Mucosa of descending colon (tissue), 3 donors: Measurements from ENCODE around the gene RAB11FIP5. TPM values are rescaled to one million over a fixed set of nuclear protein-coding genes. Genes with fewer than 3 reads are reported as not detected.

ENCODE experiments used
- ATAC-seq: fragments of 200-7000 bp; cut with Tn5 transposase; one replicate; pipeline ENCODE4 v1.9.1; 2020; ENCODE audit warnings: mild to moderate bottlenecking, moderate library complexity
- DNase-seq, 3 donors: peaks; one replicate each; pipeline ENCODE4 v3.0.0-alpha.2; 2020
- H3K36me3 ChIP-seq: fragments of 200-600 bp; one replicate; pipeline ENCODE4 v1.8.0; 2021; ENCODE audit warnings: low read depth, mild to moderate bottlenecking
- H3K4me1 ChIP-seq: fragments of 200-600 bp; one replicate; pipeline ENCODE4 v1.8.0; 2021; ENCODE audit warnings: low read depth, mild to moderate bottlenecking
- H3K4me3 ChIP-seq: fragments of 200-600 bp; one replicate; pipeline ENCODE4 v1.8.0; 2021; ENCODE audit warnings: mild to moderate bottlenecking
- H3K9me3 ChIP-seq: fragments of 200-600 bp; one replicate; pipeline ENCODE4 v1.8.0; 2021; ENCODE audit warnings: mild to moderate bottlenecking
- intact Hi-C, 2 donors: fragments of 100-400 bp; cut with DNase I in 1 of 2; cut with micrococcal nuclease in 1 of 2; formaldehyde crosslinking; loops; one replicate each; pipeline versions ENCODE4 v1.11.0 to v1.11.1; 2022; cut with DNase I, micrococcal nuclease
- long read RNA-seq, 2 donors: library from polyadenylated mRNA; unstranded; transcript quantifications; one replicate each; pipeline ENCODE4 v2.0.0, GENCODE V29; 2019 to 2021
- total RNA-seq, 3 donors: library from RNA; stranded (reverse); fragmentation: NEBNext Ultra II Directional in 2 of 3; extraction: Animal tissue kit (Norgen Biotek cat#: 25700) in 2 of 3; gene quantifications; one replicate each; pipeline versions ENCODE4 v1.2.1 to v1.2.4, GENCODE V29; 2021 to 2023
- TF ChIP-seq, protein P1 (sequence below): fragments of 200-600 bp; IDR thresholded peaks from one replicate; pipeline ENCODE4 v1.8.0; 2022; ENCODE audit warnings: antibody characterized with exemption, mild to moderate bottlenecking
- donor health status: DM: no; HTN: no; CAD: no; lungs with moderate emphysema.
- donor health status: DM: no; HTN: no; CAD: no.
- donor health status: DM: no; HTN: yes; CAD: no.

RAB11FIP5 gene, protein sequence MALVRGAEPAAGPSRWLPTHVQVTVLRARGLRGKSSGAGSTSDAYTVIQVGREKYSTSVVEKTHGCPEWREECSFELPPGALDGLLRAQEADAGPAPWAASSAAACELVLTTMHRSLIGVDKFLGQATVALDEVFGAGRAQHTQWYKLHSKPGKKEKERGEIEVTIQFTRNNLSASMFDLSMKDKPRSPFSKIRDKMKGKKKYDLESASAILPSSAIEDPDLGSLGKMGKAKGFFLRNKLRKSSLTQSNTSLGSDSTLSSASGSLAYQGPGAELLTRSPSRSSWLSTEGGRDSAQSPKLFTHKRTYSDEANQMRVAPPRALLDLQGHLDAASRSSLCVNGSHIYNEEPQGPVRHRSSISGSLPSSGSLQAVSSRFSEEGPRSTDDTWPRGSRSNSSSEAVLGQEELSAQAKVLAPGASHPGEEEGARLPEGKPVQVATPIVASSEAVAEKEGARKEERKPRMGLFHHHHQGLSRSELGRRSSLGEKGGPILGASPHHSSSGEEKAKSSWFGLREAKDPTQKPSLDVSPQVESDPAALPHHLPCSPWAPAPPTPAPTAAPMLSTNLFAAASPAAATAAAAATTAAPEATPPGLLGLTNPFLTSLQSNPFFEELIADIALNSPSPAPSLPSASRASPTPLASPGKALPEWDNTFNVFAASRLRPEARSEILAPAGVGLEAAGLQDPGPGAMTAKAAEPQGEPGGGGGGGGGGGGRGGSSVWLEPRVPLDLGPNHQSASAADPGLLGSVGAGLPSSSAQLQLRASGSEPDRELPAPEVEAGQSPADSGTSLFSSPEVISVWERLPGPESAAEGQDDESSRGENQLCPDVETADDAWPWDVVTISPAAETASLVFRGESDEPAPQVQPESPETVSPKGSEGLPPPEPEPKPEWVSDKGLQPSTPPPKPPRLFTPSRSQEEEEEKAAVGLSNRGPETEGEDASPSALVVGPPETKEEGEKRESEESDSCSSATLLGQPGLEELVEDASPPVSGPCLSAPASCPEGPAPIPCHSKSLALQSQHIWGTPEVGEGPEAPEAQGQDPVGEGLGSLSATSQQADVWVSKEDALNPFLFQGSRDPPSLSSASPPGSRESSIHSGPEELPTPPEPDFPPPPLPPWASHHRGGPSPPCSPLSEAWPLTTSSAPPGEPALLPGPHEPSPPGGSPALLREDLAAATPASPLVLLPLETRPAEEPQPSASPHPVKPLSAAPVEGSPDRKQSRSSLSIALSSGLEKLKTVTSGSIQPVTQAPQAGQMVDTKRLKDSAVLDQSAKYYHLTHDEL (N-terminal part only)
- total RNA-seq, result 10 to 100 TPM; 17.8 to 27.9 (median 18.3) TPM
- long read RNA-seq, donor 1, full-length matches to known transcripts, result 29 of 52 reads
- long read RNA-seq, donor 1, partial matches to known transcripts, result 14 of 52 reads
- long read RNA-seq, donor 1, other reads (novel, unspliced or antisense), result 9 of 52 reads
- long read RNA-seq, donor 2, full-length matches to known transcripts, result 1 of 4 reads
- long read RNA-seq, donor 2, partial matches to known transcripts, result 3 of 4 reads
- long read RNA-seq, donor 2, other reads (novel, unspliced or antisense), result 0 of 4 reads

DNA sequence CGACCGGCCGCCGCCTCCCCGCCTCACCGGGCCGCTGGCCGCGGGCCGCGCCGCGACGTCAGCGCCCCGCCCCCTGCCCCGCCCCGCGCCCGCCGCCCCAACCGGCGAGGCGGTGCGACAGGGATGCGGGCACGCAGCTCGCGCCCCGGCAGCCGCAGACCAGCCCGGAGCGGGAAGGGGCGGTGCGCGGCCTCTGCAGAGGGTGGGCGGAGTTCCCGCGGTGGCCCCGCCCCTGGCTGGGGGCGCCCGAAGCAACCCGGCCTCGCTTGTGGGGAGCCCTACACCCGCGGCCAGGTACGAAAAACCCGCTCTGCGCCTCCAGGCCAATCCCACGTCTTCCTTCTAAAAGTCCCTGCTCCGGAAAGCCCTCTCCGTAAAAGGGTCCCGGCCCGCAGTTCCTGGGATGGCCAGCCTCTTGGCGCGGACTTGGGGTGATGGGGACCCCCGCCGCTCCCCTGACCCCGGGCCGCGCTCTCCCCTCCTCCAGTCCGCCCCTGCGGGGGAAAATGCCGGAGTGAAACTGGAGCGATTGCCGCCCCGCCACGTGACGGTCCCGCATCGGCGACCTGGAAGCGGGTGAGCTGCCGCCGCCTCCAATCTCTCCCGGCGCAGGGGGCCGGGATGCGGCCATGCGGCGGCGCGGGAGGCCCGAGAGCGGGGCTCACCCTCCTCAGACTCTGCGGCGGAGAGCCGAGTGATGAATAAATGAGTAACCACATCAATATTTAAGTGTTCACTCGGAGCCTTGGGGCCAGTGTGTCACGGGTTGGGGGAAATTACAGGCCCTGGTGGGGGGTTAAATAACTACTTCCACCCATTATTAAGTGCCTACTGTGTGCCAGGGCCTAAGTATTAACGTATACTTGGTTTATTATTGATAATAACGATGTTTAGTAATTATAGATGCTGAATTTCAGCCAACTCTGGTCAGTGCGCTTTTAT, at the start of gene RAB11FIP5:
RAB11FIP5 (minus strand) TSS at position 36 of the 942 bp plus-strand sequence. CDS start 171 bp downstream, outside the sequence.
- Histone ChIP-seq H3K36me3 (no peaks in the 10 kb centered on the region), H3K9me3 (no peaks in the 10 kb centered on the region), H3K4me1 (peaks cover 17% of the 10 kb centered on the region), H3K4me3 (peak within 1 kb of the TSS; percentile 44)
- peak; percentile 78 for ATAC-seq
- peak; percentile 75 to 88 (median 81) for DNase-seq
- intact Hi-C loops, result no loop called here
- TF ChIP-seq, protein P1, sequence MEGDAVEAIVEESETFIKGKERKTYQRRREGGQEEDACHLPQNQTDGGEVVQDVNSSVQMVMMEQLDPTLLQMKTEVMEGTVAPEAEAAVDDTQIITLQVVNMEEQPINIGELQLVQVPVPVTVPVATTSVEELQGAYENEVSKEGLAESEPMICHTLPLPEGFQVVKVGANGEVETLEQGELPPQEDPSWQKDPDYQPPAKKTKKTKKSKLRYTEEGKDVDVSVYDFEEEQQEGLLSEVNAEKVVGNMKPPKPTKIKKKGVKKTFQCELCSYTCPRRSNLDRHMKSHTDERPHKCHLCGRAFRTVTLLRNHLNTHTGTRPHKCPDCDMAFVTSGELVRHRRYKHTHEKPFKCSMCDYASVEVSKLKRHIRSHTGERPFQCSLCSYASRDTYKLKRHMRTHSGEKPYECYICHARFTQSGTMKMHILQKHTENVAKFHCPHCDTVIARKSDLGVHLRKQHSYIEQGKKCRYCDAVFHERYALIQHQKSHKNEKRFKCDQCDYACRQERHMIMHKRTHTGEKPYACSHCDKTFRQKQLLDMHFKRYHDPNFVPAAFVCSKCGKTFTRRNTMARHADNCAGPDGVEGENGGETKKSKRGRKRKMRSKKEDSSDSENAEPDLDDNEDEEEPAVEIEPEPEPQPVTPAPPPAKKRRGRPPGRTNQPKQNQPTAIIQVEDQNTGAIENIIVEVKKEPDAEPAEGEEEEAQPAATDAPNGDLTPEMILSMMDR, result no peak

- intact Hi-C loops, result loop anchor here (2.0 kb wide), 1 partner anchor 72 kb away; no protein-coding TSS in a partner anchor
- no peak overlapping the region for H3K4me3 ChIP-seq
- H3K9me3 ChIP-seq, result no peaks in the 10 kb centered on the region
- H3K36me3 ChIP-seq, result no peaks in the 10 kb centered on the region
- H3K4me1 ChIP-seq, result peaks cover 2% of the 10 kb centered on the region
- ATAC-seq (peak; percentile 71), DNase-seq (peak; percentile 60 to 69 (median 60))
- TF ChIP-seq, protein P1, result peak; percentile 35
Observed at GRCh38 chr2:73156539-73157124, 43.9 kb upstream of the RAB11FIP5 start.

GRCh38 chr2:73142937-73143336, 30.2 kb upstream of the RAB11FIP5 start:
- no peak for ATAC-seq
- intact Hi-C loops, result no loop called here

GRCh38 chr2:73141896-73142295, 29.1 kb upstream of the RAB11FIP5 start:
- H3K36me3 ChIP-seq, result no peaks in the 10 kb centered on the region
- TF ChIP-seq, protein P1, result no peak
- no peaks in the 10 kb centered on the region for H3K4me1 ChIP-seq
- H3K4me3 ChIP-seq, result no peak overlapping the region
- H3K9me3 ChIP-seq, result no peaks in the 10 kb centered on the region
- DNase-seq (no peak), ATAC-seq (no peak)
- intact Hi-C loops, result no loop called here

More at GRCh38 chr2:73142937-73143336, 30.2 kb upstream of the RAB11FIP5 start:
- no peak for DNase-seq
- Histone ChIP-seq H3K4me3 (no peak overlapping the region), H3K9me3 (no peaks in the 10 kb centered on the region), H3K4me1 (no peaks in the 10 kb centered on the region), H3K36me3 (no peaks in the 10 kb centered on the region)
- TF ChIP-seq, protein P1, result no peak
